ENCODE data around the gene LY6G6C. TPM values are rescaled to one million over a fixed set of nuclear protein-coding genes. Genes with fewer than 3 reads are reported as not detected.

Gene LY6G6C
- total RNA-seq, 1 experiment from 2014 or later = 0.22 TPM

GRCh38 chr6:31769684-31770371, 48.3 kb upstream of the LY6G6C start:
- no peaks in the 10 kb centered on the region for H3K4me1 ChIP-seq (ENCODE audit: insufficient read depth, low read length)
- no peaks in the 10 kb centered on the region for H3F3A ChIP-seq (ENCODE audit: low read length, unreplicated experiment)
- POLR2A ChIA-PET (ENCODE audit: unreplicated experiment) = interaction anchor here (0.7 kb wide), 1 partner anchor 189 kb away, joined by 3 read pairs; no protein-coding TSS in a partner anchor
- H3K9me2 ChIP-seq (replicated peaks; ENCODE audit: low read length) = no peaks in the 10 kb centered on the region
- no peaks in the 10 kb centered on the region for H3K27me3 ChIP-seq (ENCODE audit: low read length)
- H2AFZ ChIP-seq (ENCODE audit: low read length) = no peak overlapping the region
- no peaks in the 10 kb centered on the region for H3K9me3 ChIP-seq (ENCODE audit: low read length)
- no peaks in the 10 kb centered on the region for H3K79me2 ChIP-seq (ENCODE audit: low read length)
- ATAC-seq = peak; percentile 64
- peaks cover 2% of the 10 kb centered on the region; the same call in 1 of the 2 replicates for H3K36me3 ChIP-seq (ENCODE audit: low read depth, low read length)
- TF ChIP-seq EZH2phosphoT487 (IDR thresholded peaks at IDR 0.05; ENCODE audit: borderline replicate concordance, low read length) = no peak
- TF ChIP-seq CTCF (conservative IDR thresholded peaks at IDR 0.05; ENCODE audit: low read depth, low read length) = peak; percentile 92
- CTCF ChIA-PET = interaction anchor here (0.6 to 1.4 kb wide), 9 partner anchors 17 to 174 kb away, joined by 3 to 7 read pairs (median 3); partner anchors contain the start of genes DDAH2, LY6G5C and MSH5
- H4K20me1 ChIP-seq (ENCODE audit: low read length) = no peaks in the 10 kb centered on the region
- H3K4me3 ChIP-seq (ENCODE audit: low read length) = no peak overlapping the region
- no TSS peak for BruUV-seq (replicated peaks)
- H3K27ac ChIP-seq (ENCODE audit: low read length) = no peak overlapping the region
- H3K4me2 ChIP-seq (ENCODE audit: low read length) = no peak overlapping the region
- DNase-seq = peak; percentile 85
- H3K9ac ChIP-seq (ENCODE audit: low read length) = no peak overlapping the region
- intact Hi-C loops (cut with micrococcal nuclease) = loop anchor here (1.0 to 10.0 kb wide), 3 partner anchors 41 to 90 kb away; partner anchors contain the start of genes DDAH2 and LY6G6D

GRCh38 chr6:31768363-31769257, 47.1 kb upstream of the LY6G6C start:
- POLR2A ChIA-PET (ENCODE audit: unreplicated experiment) = no interaction called here
- intact Hi-C loops (cut with micrococcal nuclease) = loop anchor here (1.0 to 10.0 kb wide), 3 partner anchors 39 to 88 kb away; partner anchors contain the start of genes DDAH2 and LY6G6D

More at GRCh38 chr6:31768363-31769257, 47.1 kb upstream of the LY6G6C start:
- H3K36me3 ChIP-seq (ENCODE audit: low read depth, low read length) = peaks cover 2% of the 10 kb centered on the region; the same call in 1 of the 2 replicates
- no peaks in the 10 kb centered on the region for H3K9me2 ChIP-seq (replicated peaks; ENCODE audit: low read length)
- no peak overlapping the region for H3K4me2 ChIP-seq (ENCODE audit: low read length)
- H3K27me3 ChIP-seq (ENCODE audit: low read length) = no peaks in the 10 kb centered on the region
- H3K27ac ChIP-seq (ENCODE audit: low read length) = no peak overlapping the region
- DNase-seq = no peak
- no peak overlapping the region for H3K4me3 ChIP-seq (ENCODE audit: low read length)
- TF ChIP-seq CTCF (conservative IDR thresholded peaks at IDR 0.05; ENCODE audit: low read depth, low read length) (no peak), EZH2 (IDR thresholded peaks at IDR 0.05; ENCODE audit: low read length, unreplicated experiment) (no peak), EZH2phosphoT487 (IDR thresholded peaks at IDR 0.05; ENCODE audit: borderline replicate concordance, low read length) (no peak)
- CTCF ChIA-PET = interaction anchor here (1.4 kb wide), 1 partner anchor 16 kb away, joined by 6 read pairs; no protein-coding TSS in a partner anchor
- no peaks in the 10 kb centered on the region for H3K9me3 ChIP-seq (ENCODE audit: low read length)
- H3K9ac ChIP-seq (ENCODE audit: low read length) = no peak overlapping the region
- no peaks in the 10 kb centered on the region for H4K20me1 ChIP-seq (ENCODE audit: low read length)
- H3K4me1 ChIP-seq (ENCODE audit: insufficient read depth, low read length) = 0 out of 2 replicates have a peak, but pooled peaks cover under 1% of the 10 kb centered on the region
- no TSS peak for BruUV-seq (replicated peaks)
- H3K79me2 ChIP-seq (ENCODE audit: low read length) = no peaks in the 10 kb centered on the region
- no peak for ATAC-seq
- H2AFZ ChIP-seq (ENCODE audit: low read length) = no peak overlapping the region
- H3F3A ChIP-seq (ENCODE audit: low read length, unreplicated experiment) = no peaks in the 10 kb centered on the region

Measured in PC-3 (cell line).